Measurements from ENCODE around the gene BHMT2. TPM values are rescaled to one million over a fixed set of nuclear protein-coding genes. Genes with fewer than 3 reads are reported as not detected.

The BHMT2 gene, protein sequence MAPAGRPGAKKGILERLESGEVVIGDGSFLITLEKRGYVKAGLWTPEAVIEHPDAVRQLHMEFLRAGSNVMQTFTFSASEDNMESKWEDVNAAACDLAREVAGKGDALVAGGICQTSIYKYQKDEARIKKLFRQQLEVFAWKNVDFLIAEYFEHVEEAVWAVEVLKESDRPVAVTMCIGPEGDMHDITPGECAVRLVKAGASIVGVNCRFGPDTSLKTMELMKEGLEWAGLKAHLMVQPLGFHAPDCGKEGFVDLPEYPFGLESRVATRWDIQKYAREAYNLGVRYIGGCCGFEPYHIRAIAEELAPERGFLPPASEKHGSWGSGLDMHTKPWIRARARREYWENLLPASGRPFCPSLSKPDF
- total RNA-seq: 3.2 and 5.6 TPM in 2 replicates

GRCh38 chr5:79069488-79070349 lies at the start of gene BHMT2, which contains the start of gene DMGDH:
TSS of gene BHMT2 (plus strand) at chr5:79069767. CDS start at chr5:79069783, 16 bp downstream.
TSS of gene DMGDH (minus strand) at chr5:79069674. CDS start at chr5:79069620, 54 bp downstream.

GRCh38 chr5:79111387-79111959 lies 41.9 kb downstream of the BHMT2 start, which contains the start of gene BHMT:
TSS of gene BHMT (plus strand) at chr5:79111809. CDS start at chr5:79111886, 77 bp downstream.

Other genes with a start within 250 kb of the BHMT2 start
- gene ARSB, start 84.5 kb upstream of the BHMT2 start, total RNA-seq: 14.1 and 15.0 TPM in 2 replicates
- gene DMGDH, start 93 bp upstream of the BHMT2 start, total RNA-seq: 1.1 and 2.2 TPM in 2 replicates
- 1.1 TPM in 1 of 2 replicates, not detected in the other for gene BHMT, start 42.0 kb downstream of the BHMT2 start, total RNA-seq
- gene JMY, start 166.4 kb downstream of the BHMT2 start, total RNA-seq: 11.5 and 13.5 TPM in 2 replicates